ENCODE results near the gene SSBP3. TPM values are rescaled to one million over a fixed set of nuclear protein-coding genes. Genes with fewer than 3 reads are reported as not detected.

SSBP3 gene
- total RNA-seq, 1 donor, result 14.5 TPM

- Histone ChIP-seq H2AFZ (ENCODE audit: low read length) (no peak overlapping the region), H3K4me1 (ENCODE audit: insufficient read depth, low read length) (no peaks in the 10 kb centered on the region), H3K4me2 (ENCODE audit: insufficient read depth, low read length) (no peak overlapping the region), H3K9me3 (ENCODE audit: low read depth, low read length) (no peaks in the 10 kb centered on the region), H3K79me2 (ENCODE audit: insufficient read depth, low read length) (no peaks in the 10 kb centered on the region), H3K36me3 (ENCODE audit: insufficient read depth, low read length) (no peaks in the 10 kb centered on the region), H3K27me3 (ENCODE audit: insufficient read depth, low read length) (no peaks in the 10 kb centered on the region), H4K20me1 (ENCODE audit: insufficient read depth, low read length) (no peaks in the 10 kb centered on the region), H3K4me3 (ENCODE audit: insufficient read depth, low read length) (no peak overlapping the region), H3K27ac (ENCODE audit: low read depth, low read length) (no peak overlapping the region)
- DNase-seq (ENCODE audit: insufficient read length, low spot score, missing footprints), result no peak
- no peak for TF ChIP-seq CTCF (IDR thresholded peaks at IDR 0.05; ENCODE audit: extremely low read depth, low read depth, low read length)
Observed at GRCh38 chr1:54177726-54178125, 228.5 kb downstream of the SSBP3 start.

GRCh38 chr1:54176621-54177327, 229.4 kb downstream of the SSBP3 start:
- Histone ChIP-seq H3K4me1 (ENCODE audit: insufficient read depth, low read length) (no peaks in the 10 kb centered on the region), H3K27ac (ENCODE audit: low read depth, low read length) (no peak overlapping the region), H4K20me1 (ENCODE audit: insufficient read depth, low read length) (no peaks in the 10 kb centered on the region), H3K9me3 (ENCODE audit: low read depth, low read length) (no peaks in the 10 kb centered on the region), H3K4me2 (ENCODE audit: insufficient read depth, low read length) (no peak overlapping the region), H3K36me3 (ENCODE audit: insufficient read depth, low read length) (no peaks in the 10 kb centered on the region), H3K4me3 (ENCODE audit: insufficient read depth, low read length) (no peak overlapping the region), H2AFZ (ENCODE audit: low read length) (no peak overlapping the region), H3K79me2 (ENCODE audit: insufficient read depth, low read length) (no peaks in the 10 kb centered on the region), H3K27me3 (ENCODE audit: insufficient read depth, low read length) (no peaks in the 10 kb centered on the region)
- DNase-seq (ENCODE audit: insufficient read length, low spot score, missing footprints), result no peak
- TF ChIP-seq CTCF (IDR thresholded peaks at IDR 0.05; ENCODE audit: extremely low read depth, low read depth, low read length), result no peak

Other genes with a start within 250 kb of the SSBP3 start
- 10.3 and 11.6 TPM in 2 replicates for gene CYB5RL, start 206.4 kb downstream of the SSBP3 start, total RNA-seq
- gene MRPL37, start 206.2 kb downstream of the SSBP3 start, total RNA-seq, result 88.7 and 96.7 TPM in 2 replicates
- gene ACOT11, start 141.8 kb upstream of the SSBP3 start, total RNA-seq, result 2.9 and 3.8 TPM in 2 replicates
- gene FAM151A, start 217.1 kb upstream of the SSBP3 start, total RNA-seq, result not detected in 2 replicates
- 0.36 and 0.59 TPM in 2 replicates for gene MROH7, start 235.4 kb upstream of the SSBP3 start, total RNA-seq

All from osteoblast (primary cell).